Cerebellar cortex (tissue), 1 donor: Measurements from ENCODE around the gene ELL.

ENCODE experiments used
- DNase-seq: peaks from one replicate; pipeline ENCODE4 v3.0.0-alpha.2; 2015; ENCODE audit warnings: low spot score

The ELL gene

GRCh38 chr19:18445262-18445948 lies 76.5 kb downstream of the ELL start:
- no peak for DNase-seq

GRCh38 chr19:18444513-18444912 lies 77.4 kb downstream of the ELL start:
- no peak for DNase-seq

GRCh38 chr19:18443831-18444230 lies 78.0 kb downstream of the ELL start:
- no peak for DNase-seq

GRCh38 chr19:18443406-18443805 lies 78.5 kb downstream of the ELL start:
- DNase-seq, result no peak

- no peak for DNase-seq
Measured at GRCh38 chr19:18442941-18443340, 78.9 kb downstream of the ELL start.

GRCh38 chr19:18441804-18442788 lies 79.8 kb downstream of the ELL start:
- no peak for DNase-seq

GRCh38 chr19:18440936-18441803 lies 80.7 kb downstream of the ELL start:
- DNase-seq, result no peak

- DNase-seq, result no peak
Measured at GRCh38 chr19:18440415-18440877, 81.4 kb downstream of the ELL start.

- DNase-seq, result no peak
Measured at GRCh38 chr19:18439910-18440237, 82.0 kb downstream of the ELL start.

GRCh38 chr19:18439025-18439909 lies 82.6 kb downstream of the ELL start:
- DNase-seq, result no peak

GRCh38 chr19:18438331-18439024 lies 83.4 kb downstream of the ELL start:
- no peak for DNase-seq

GRCh38 chr19:18437491-18438330 lies 84.2 kb downstream of the ELL start, which contains the start of gene ISYNA1:
Gene ISYNA1, minus strand, starts transcription at chr19:18438133. Its CDS starts 154 bp downstream, at chr19:18437979.
- DNase-seq, result no peak

- DNase-seq, result peak; percentile 87
Measured at GRCh38 chr19:18436671-18437490, 85.0 kb downstream of the ELL start.

GRCh38 chr19:18435842-18436670 lies 85.8 kb downstream of the ELL start:
- DNase-seq, result peak; percentile 65

- peak; percentile 55 for DNase-seq
Measured at GRCh38 chr19:18435178-18435841, 86.6 kb downstream of the ELL start.

GRCh38 chr19:18434411-18435175 lies 87.3 kb downstream of the ELL start:
- DNase-seq, result peak; percentile 61
